Breast epithelium (tissue), 3 donors: ENCODE results near the gene PPP5C.

Experiments used
- POLR2A ChIP-seq: fragments of 450-650 bp; IDR thresholded peaks from one replicate; pipeline ENCODE4 v1.6.1; 2016; ENCODE audit warnings: antibody characterized with exemption, mild to moderate bottlenecking, moderate library complexity
- POLR2AphosphoS5 ChIP-seq, 3 donors: sonication (generic); formaldehyde crosslinking; IDR thresholded peaks; one replicate each; pipeline ENCODE4 v1.6.1; 2017; ENCODE audit warnings: antibody characterized with exemption in 3 of 3
- TF ChIP-seq, protein P1 (sequence below), 3 donors: fragments of 450-650 bp; IDR thresholded peaks; one replicate each; pipeline ENCODE4 v1.5.1; 2016 to 2017; ENCODE audit warnings: antibody characterized with exemption in 3 of 3, mild to moderate bottlenecking in 3 of 3, moderate library complexity in 3 of 3

GRCh38 chr19:46337487-46337886 lies 9.4 kb upstream of the PPP5C start:
- TF ChIP-seq, protein P1, sequence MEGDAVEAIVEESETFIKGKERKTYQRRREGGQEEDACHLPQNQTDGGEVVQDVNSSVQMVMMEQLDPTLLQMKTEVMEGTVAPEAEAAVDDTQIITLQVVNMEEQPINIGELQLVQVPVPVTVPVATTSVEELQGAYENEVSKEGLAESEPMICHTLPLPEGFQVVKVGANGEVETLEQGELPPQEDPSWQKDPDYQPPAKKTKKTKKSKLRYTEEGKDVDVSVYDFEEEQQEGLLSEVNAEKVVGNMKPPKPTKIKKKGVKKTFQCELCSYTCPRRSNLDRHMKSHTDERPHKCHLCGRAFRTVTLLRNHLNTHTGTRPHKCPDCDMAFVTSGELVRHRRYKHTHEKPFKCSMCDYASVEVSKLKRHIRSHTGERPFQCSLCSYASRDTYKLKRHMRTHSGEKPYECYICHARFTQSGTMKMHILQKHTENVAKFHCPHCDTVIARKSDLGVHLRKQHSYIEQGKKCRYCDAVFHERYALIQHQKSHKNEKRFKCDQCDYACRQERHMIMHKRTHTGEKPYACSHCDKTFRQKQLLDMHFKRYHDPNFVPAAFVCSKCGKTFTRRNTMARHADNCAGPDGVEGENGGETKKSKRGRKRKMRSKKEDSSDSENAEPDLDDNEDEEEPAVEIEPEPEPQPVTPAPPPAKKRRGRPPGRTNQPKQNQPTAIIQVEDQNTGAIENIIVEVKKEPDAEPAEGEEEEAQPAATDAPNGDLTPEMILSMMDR (IDR thresholded peaks at IDR 0.05), result no peak
- TF ChIP-seq POLR2AphosphoS5 (IDR thresholded peaks at IDR 0.05) (no peak), POLR2A (no peak)
